ENCODE measurements around the gene NEK6. TPM values are rescaled to one million over a fixed set of nuclear protein-coding genes. Genes with fewer than 3 reads are reported as not detected.

Gene NEK6
- total RNA-seq, 3 donors from 2014 or later (not counting 1 experiment from before 2014, with no cell fraction given) = 25.0 to 34.9 (median 33.0) TPM

DNA sequence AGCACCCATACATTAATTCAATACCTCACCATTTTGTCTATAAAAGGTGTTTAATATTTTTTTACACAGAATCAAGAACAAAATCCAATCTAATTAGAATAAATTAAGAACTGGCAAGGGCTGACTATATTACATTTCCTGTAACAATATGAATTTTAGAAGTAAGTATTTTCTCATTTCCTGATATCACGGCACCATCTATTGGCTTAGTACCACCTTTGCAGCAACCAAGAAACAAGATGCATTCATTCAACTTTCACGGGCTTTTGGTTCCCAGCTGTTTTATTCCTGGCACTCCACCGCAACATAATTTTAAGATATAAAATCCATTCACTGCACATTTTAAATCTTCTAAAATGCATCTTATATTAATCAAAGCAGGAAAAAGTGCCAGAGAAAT is 136.8 kb downstream of the NEK6 start:
- no peaks in the 10 kb centered on the region for H3K27me3 Mint-ChIP-seq (ENCODE audit: low read depth in 2 of 2)
- intact Hi-C loops (cut with micrococcal nuclease) = loop anchor here (2.0 kb wide), 1 partner anchor 268 kb away; no protein-coding TSS in a partner anchor
- TF ChIP-seq, protein P1, sequence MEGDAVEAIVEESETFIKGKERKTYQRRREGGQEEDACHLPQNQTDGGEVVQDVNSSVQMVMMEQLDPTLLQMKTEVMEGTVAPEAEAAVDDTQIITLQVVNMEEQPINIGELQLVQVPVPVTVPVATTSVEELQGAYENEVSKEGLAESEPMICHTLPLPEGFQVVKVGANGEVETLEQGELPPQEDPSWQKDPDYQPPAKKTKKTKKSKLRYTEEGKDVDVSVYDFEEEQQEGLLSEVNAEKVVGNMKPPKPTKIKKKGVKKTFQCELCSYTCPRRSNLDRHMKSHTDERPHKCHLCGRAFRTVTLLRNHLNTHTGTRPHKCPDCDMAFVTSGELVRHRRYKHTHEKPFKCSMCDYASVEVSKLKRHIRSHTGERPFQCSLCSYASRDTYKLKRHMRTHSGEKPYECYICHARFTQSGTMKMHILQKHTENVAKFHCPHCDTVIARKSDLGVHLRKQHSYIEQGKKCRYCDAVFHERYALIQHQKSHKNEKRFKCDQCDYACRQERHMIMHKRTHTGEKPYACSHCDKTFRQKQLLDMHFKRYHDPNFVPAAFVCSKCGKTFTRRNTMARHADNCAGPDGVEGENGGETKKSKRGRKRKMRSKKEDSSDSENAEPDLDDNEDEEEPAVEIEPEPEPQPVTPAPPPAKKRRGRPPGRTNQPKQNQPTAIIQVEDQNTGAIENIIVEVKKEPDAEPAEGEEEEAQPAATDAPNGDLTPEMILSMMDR (IDR thresholded peaks at IDR 0.05) = no peak
- Histone ChIP-seq H3K27ac (ENCODE audit: low read length) (no peak overlapping the region), H3K36me3 (ENCODE audit: control insufficient read depth, insufficient read depth, low read length) (peaks cover 16% of the 10 kb centered on the region), H3K9me3 (ENCODE audit: control insufficient read depth, insufficient read depth, low read length) (no peaks in the 10 kb centered on the region), H3K4me3 (ENCODE audit: low read length) (no peak overlapping the region), H3K4me1 (ENCODE audit: control insufficient read depth, insufficient read depth, low read length) (no peaks in the 10 kb centered on the region), H3K27me3 (ENCODE audit: control insufficient read depth, insufficient read depth, low read length) (no peaks in the 10 kb centered on the region)
- H3K4me3 Mint-ChIP-seq = no peak overlapping the region
- ATAC-seq (no peak), DNase-seq (peak in 1 of 2 donors; percentile 20)
- H3K27ac Mint-ChIP-seq = peak overlapping the region; percentile 14 to 77
- no peaks in the 10 kb centered on the region for H3K9me3 Mint-ChIP-seq
- H3K36me3 Mint-ChIP-seq = no peaks in the 10 kb centered on the region
- peaks cover 38 to 61% of the 10 kb centered on the region in 2 donors for H3K4me1 Mint-ChIP-seq
- WGBS (ENCODE audit: insufficient coverage) = 78% methylated on average over 3 of the region's 3 CpGs

DNA sequence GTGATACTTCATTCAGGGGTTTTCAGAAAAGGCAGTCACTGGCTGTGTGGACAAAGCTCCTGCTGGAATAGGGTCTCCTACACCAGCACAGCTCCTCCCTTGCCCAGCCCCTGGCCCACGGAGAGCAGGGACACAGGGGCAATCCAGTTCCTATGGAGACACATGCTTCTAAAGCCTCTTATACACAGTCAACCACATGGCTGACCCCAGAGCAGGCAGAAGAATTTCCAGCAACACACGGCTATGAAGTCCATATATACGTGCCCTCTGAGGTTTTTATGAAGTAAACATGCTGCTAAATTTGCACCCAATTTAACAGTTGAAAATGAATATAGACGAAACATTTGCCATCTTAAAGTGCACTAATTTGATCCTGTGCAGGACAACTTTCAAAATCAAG is 138.1 kb downstream of the NEK6 start:
- Histone ChIP-seq H3K4me3 (ENCODE audit: low read length) (no peak overlapping the region), H3K36me3 (ENCODE audit: control insufficient read depth, insufficient read depth, low read length) (peaks cover 26% of the 10 kb centered on the region), H3K9me3 (ENCODE audit: control insufficient read depth, insufficient read depth, low read length) (no peaks in the 10 kb centered on the region), H3K4me1 (ENCODE audit: control insufficient read depth, insufficient read depth, low read length) (no peaks in the 10 kb centered on the region), H3K27me3 (ENCODE audit: control insufficient read depth, insufficient read depth, low read length) (no peaks in the 10 kb centered on the region), H3K27ac (ENCODE audit: low read length) (no peak overlapping the region)
- DNase-seq (no peak), ATAC-seq (no peak)
- no peak overlapping the region for H3K27ac Mint-ChIP-seq
- H3K36me3 Mint-ChIP-seq = no peaks in the 10 kb centered on the region
- intact Hi-C loops (cut with micrococcal nuclease) = loop anchor here (2.0 kb wide), 1 partner anchor 269 kb away; no protein-coding TSS in a partner anchor
- no peak overlapping the region for H3K4me3 Mint-ChIP-seq
- no peaks in the 10 kb centered on the region for H3K9me3 Mint-ChIP-seq
- no peaks in the 10 kb centered on the region for H3K27me3 Mint-ChIP-seq (ENCODE audit: low read depth in 2 of 2)
- TF ChIP-seq, protein P1 (IDR thresholded peaks at IDR 0.05) = no peak
- H3K4me1 Mint-ChIP-seq = peaks cover 36 to 63% of the 10 kb centered on the region in 2 donors
- WGBS (ENCODE audit: insufficient coverage) = 94% methylated on average over 4 of the region's 4 CpGs

DNA sequence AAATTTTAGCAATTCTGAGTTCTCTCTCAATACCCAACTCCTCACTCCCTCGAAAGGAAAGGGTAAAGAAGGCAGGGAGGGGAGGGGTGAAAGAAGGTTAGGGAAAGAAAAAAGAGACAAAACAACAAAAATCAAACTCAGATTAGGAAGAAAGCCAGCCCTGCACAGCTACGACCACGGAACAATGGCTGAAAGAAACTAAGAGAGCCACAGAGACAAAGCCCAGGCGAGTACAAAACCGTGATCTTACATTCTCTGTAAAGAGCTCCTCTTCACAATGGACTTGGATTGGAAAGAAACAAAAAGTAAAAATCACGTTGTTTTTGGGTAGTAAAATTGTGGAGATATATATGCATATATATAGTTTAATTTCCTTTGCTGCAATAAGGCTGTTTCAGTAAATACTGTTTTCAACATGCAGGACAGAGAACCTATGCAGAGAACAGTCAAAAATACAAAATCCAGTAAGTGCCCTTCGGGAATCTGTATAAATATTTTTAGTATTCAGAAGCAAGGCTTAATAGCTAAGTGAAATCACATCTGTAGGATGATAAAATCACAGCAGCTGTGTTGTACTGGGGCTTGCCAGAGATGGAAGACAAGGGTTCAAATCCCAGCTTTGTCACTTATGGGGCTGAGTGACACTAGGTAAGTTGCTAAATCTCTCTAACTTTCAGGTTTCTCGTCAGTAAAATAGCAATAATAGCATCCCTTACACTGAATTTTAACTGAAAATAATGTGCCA is 140.6 kb downstream of the NEK6 start:
- Mint-ChIP-seq H3K4me3 (no peak overlapping the region), H3K27me3 (ENCODE audit: low read depth in 2 of 2) (no peaks in the 10 kb centered on the region), H3K4me1 (peaks cover 29 to 51% of the 10 kb centered on the region in 2 donors), H3K27ac (no peak overlapping the region), H3K36me3 (no peaks in the 10 kb centered on the region), H3K9me3 (no peaks in the 10 kb centered on the region)
- ATAC-seq (no peak), DNase-seq (no peak)
- H3K36me3 ChIP-seq (ENCODE audit: control insufficient read depth, insufficient read depth, low read length) = peaks cover 47% of the 10 kb centered on the region
- H3K4me3 ChIP-seq (ENCODE audit: low read length) = no peak overlapping the region
- intact Hi-C loops (cut with micrococcal nuclease) = no loop called here
- no peaks in the 10 kb centered on the region for H3K9me3 ChIP-seq (ENCODE audit: control insufficient read depth, insufficient read depth, low read length)
- H3K27me3 ChIP-seq (ENCODE audit: control insufficient read depth, insufficient read depth, low read length) = no peaks in the 10 kb centered on the region
- no peak overlapping the region for H3K27ac ChIP-seq (ENCODE audit: low read length)
- TF ChIP-seq, protein P1 (IDR thresholded peaks at IDR 0.05) = no peak
- 96% methylated on average over 6 of the region's 8 CpGs for WGBS (ENCODE audit: insufficient coverage)
- H3K4me1 ChIP-seq (ENCODE audit: control insufficient read depth, insufficient read depth, low read length) = no peaks in the 10 kb centered on the region
